ENCODE data around the gene RGCC.

DNA sequence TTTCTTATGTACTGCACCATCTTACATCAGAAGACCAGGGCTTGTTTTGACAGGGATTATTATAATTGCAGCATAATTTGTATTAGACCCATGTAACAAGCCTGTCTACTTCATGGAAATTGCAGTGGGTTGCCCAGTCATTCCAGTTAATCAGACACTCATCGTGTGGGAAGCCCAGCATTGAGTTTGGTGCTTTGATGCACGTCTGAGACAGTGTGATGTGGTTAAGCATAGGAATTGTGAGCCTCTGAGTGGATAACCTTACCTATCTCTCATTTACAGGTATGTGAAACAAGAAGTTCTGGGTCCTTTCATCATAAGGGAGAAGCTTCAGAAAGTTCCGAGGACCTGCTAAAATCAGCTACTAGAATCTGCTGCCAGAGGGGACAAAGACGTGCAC lies 12.8 kb downstream of the RGCC start:
- TF ChIP-seq, protein P1, sequence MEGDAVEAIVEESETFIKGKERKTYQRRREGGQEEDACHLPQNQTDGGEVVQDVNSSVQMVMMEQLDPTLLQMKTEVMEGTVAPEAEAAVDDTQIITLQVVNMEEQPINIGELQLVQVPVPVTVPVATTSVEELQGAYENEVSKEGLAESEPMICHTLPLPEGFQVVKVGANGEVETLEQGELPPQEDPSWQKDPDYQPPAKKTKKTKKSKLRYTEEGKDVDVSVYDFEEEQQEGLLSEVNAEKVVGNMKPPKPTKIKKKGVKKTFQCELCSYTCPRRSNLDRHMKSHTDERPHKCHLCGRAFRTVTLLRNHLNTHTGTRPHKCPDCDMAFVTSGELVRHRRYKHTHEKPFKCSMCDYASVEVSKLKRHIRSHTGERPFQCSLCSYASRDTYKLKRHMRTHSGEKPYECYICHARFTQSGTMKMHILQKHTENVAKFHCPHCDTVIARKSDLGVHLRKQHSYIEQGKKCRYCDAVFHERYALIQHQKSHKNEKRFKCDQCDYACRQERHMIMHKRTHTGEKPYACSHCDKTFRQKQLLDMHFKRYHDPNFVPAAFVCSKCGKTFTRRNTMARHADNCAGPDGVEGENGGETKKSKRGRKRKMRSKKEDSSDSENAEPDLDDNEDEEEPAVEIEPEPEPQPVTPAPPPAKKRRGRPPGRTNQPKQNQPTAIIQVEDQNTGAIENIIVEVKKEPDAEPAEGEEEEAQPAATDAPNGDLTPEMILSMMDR (IDR thresholded peaks at IDR 0.05) = no peak
- TF ChIP-seq POLR2A (IDR thresholded peaks at IDR 0.05) = no peak
